Sciatic nerve (tissue), 2 donors: ENCODE results near the gene MX2. TPM values are rescaled to one million over a fixed set of nuclear protein-coding genes. Genes with fewer than 3 reads are reported as not detected.

Source experiments
- ATAC-seq: fragments of 200-7000 bp; cut with Tn5 transposase; one replicate; pipeline ENCODE4 v1.9.1; 2020; ENCODE audit warnings: mild to moderate bottlenecking, moderate library complexity
- DNase-seq: peaks from one replicate; pipeline ENCODE4 v3.0.0-alpha.2; 2020; ENCODE audit warnings: low spot score
- intact Hi-C: fragments of 100-400 bp; cut with DNase I; formaldehyde crosslinking; loops from one replicate; pipeline ENCODE4 v1.14.2; 2022
- total RNA-seq: library from RNA; stranded (reverse); fragmentation: NEBNext Ultra II Directional; extraction: Animal tissue kit (Norgen Biotek cat#: 25700); gene quantifications from one replicate; pipeline ENCODE4 v1.2.1, GENCODE V29; 2021
- donor health status: DM: no; HTN: no; CAD: no.
- donor health status: DM: no; HTN: no; CAD: no.

MX2 gene
- total RNA-seq, 1 donor from 2014 or later, result 19.0 TPM

GRCh38 chr21:41361053-41361785, 608 bp upstream of the MX2 start:
- intact Hi-C loops, result loop anchor here (10.0 kb wide), 1 partner anchor 236 kb away; no protein-coding TSS in a partner anchor
- no peak for DNase-seq
- peak; percentile 1 for ATAC-seq

- intact Hi-C loops, result loop anchor here (10.0 kb wide), 1 partner anchor 238 kb away; no protein-coding TSS in a partner anchor
- DNase-seq (no peak), ATAC-seq (no peak)
Measured at GRCh38 chr21:41362605-41363369, 960 bp downstream of the MX2 start.

GRCh38 chr21:41363370-41364270, 1.8 kb downstream of the MX2 start:
- DNase-seq (peak; percentile 46), ATAC-seq (no peak)
- intact Hi-C loops, result loop anchor here (10.0 kb wide), 1 partner anchor 239 kb away; no protein-coding TSS in a partner anchor

DNA sequence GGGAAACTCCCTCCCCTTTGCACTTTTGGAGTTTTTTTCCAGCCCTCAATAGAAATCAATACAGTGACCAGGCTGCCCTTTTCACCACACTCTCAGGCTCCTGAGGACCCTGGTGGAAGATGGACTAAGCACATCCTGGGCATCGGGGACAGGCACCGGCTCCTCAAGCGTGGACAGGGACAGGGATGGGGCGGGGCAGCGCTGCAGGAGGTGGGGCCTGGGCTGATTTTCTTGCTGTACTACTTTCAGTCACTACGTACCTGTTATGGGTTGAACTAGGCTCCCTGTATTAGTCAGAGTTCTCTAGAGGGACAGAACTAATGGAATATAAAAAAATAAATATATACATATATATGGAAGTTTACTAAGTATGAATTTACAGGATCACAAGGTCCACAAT, 2.5 kb downstream of the MX2 start:
- intact Hi-C loops, result loop anchor here (10.0 kb wide), 1 partner anchor 240 kb away; no protein-coding TSS in a partner anchor
- DNase-seq, result peak; percentile 48

DNA sequence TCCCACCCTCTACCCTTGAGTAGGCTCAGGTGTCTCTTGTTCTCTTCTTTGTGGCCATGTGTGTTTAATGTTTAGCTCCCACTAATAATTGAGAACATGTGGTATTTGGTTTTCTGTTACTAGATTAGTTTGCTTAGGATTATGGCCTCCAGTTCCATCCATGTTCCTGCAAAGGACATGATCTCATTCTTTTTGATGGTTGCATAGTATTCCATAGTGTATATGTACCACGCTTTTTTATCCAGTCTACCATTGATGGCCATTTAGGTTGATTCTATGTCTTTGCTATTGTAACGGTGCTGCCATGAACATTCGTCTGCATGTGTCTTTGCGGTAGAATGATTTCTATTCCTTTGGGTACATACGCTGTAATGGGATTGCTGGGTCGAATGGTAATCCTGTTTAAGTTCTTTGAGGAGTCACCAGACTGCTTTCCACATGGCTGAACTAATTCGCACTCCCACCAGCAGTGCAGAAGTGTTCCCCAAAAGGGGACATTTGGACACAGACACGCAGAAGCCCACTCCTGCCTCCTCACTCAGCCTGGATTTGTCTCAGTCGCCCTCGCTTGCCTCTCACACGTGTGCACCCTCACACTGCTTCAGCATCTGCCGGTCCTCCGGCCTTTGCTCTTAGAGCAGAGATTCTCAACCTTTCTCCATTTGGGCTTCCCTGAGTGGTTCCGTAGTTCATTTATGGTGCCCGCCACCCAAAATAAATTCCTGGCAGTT, 3.7 kb downstream of the MX2 start:
- intact Hi-C loops, result loop anchor here (10.0 kb wide), 1 partner anchor 241 kb away; no protein-coding TSS in a partner anchor
- DNase-seq (no peak), ATAC-seq (no peak)

More for the DNA sequence above, 2.5 kb downstream of the MX2 start:
- no peak for ATAC-seq

- ATAC-seq (no peak), DNase-seq (peak; percentile 56)
- intact Hi-C loops, result loop anchor here (10.0 kb wide), 1 partner anchor 242 kb away; no protein-coding TSS in a partner anchor
Measured at GRCh38 chr21:41366522-41367151, 4.8 kb downstream of the MX2 start.

DNA sequence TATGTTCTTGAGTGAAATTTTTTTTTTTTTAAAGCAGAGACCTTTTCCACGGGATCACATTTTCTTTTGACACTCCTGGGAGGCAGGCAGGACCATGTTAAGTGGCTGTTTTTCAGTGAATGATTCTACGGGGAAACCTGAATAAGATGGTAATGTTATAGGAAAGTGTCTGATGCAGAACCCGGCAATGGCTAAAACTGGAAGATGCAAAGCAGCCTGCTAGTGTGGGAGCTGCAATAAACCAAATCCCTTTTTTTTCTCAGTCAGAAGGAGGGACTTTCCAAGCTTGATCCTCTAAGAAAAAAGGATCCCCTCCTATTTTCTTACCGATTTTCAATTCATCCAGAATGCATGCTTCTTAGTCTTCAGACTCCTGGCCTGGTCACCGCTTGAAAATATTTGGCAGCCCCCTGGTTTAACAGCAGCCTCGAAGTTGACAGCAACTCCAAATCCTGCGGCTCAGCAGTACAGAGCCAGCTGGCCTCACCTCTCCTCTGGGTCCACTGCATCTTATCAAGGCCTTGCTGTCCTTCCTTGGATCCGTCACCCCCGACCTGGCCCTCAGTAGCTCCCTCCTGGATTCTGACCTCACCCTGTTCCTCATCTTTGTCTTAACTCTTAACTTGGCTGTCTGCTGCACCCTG, 5.6 kb downstream of the MX2 start:
- ATAC-seq (no peak), DNase-seq (peak; percentile 34)
- intact Hi-C loops, result loop anchor here (10.0 kb wide), 1 partner anchor 243 kb away; no protein-coding TSS in a partner anchor

DNA sequence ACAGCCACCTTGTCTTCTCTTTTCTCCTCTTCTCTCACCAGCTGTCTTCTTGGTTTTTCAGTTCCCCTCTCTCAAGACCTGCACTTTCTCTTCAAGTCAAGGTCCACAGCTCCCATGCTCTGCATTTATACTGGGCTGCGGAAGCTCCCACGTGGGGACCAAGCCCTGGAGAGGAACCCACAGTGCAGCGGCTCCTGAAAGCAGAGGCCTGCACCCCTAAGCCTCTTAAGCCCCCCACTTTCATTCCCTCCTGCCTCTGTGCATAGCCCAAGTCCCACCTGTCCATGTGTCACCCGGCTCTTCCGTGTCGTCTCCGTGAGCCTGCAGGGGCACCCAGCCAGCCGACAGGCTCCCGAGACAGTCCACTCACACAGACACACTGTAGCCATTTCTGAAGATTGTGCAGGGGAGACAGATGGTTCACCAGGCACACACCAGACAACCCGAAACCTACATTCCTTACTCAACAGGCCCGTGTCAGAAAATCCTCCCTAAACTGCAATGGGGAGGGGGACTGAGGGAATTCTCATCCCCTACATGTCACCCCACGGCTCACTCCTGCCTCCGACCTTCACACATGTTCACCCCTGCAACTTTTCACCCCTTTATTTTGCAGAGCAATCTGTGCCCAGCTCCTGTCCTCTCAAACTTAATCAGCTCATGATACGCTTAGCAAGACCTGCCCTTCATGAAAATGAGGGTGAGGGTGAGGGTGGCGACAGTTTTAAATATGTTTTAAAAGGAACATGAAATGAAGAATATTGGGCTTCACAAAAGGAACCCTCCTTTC, 6.3 kb downstream of the MX2 start:
- ATAC-seq (no peak), DNase-seq (peak; percentile 48)
- intact Hi-C loops, result loop anchor here (10.0 kb wide), 1 partner anchor 243 kb away; no protein-coding TSS in a partner anchor

GRCh38 chr21:41368735-41369104, 6.9 kb downstream of the MX2 start:
- peak; percentile 4 for ATAC-seq
- no peak for DNase-seq
- intact Hi-C loops, result loop anchor here (10.0 kb wide), 1 partner anchor 244 kb away; no protein-coding TSS in a partner anchor

DNA sequence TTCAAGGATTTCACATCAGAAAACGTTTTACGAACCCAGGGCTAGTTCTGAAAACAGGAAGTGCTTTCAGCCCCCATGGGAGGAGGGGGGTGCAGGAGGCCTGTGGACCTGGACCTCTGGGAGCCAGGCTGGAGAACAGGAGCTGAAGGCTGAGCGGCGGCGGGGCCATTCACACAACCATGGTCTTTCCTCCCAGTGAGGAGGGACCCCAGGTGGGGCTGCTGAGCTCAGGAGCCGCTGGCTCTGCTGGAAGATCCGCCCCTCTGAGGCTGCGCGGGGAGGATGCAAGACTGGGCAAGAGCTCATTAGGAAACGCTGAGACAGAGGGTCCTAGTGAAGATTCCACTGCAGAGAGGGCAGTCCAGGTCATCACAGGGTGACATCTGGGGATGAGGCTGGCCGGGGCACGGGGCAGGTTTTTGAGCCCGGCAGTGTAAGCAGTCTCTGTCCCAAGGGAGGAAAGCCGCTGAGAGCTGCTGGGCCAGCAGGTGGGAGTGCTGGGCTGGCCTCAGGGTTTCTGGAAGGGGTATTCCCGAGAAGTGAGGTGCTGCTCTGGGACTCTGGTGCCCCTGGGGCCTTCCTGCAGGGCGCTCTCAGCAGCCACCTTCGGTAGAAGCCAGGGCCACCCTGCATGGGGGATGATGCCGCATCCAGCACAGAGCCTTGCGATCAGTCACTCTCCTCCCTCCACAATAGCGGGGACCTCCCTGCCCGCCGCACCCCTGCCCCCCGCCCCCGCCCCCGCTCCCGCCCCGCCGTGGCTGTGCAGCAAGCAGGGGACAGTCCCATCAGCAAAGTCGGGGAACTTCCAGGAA, 7.5 kb downstream of the MX2 start:
- ATAC-seq, result peak; percentile 69
- intact Hi-C loops, result loop anchor here (10.0 kb wide), 1 partner anchor 245 kb away; no protein-coding TSS in a partner anchor

DNA sequence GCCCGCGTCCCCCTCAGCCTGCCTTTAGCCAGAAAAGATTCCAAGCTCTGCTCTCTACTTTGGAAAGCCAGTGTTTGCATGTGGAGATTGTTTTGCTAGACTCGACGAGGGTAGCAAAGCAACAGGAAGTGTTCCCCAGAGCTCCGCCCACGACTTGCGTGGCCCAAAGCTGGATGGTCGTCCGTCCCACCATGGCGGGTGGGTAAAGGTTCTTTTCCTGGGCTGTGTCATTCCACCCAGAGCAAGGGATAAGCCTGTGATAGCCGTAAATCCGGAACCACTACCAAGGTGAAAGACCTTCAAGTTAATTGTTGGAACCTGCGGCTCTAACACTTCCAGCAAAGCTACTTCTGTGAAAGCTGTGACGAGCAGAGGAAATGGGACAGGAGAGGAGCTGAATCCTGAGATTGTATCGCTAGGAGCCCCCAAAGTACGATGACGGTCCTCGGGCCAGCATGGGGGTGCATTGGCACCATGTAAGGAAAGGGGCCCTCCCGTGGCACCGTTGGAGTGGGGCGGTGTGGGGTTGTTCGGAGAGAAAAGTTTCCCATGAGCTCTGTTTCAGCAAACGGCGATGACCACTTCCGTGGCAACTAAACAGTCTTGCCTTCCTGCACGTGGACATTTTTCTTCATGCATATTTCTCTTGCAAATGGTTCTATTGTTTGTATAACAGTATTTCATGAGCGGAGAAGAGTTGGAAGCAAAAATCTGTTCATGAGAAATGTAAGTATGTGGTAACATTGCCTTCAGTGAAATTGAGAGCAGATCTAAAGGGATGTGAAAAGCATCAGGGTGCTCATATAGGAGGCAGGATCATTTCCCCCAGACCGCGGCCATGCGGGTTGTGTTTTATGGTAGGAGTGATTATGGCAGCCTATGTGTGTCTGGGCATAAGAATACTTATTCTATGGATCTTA, 8.4 kb downstream of the MX2 start:
- DNase-seq (peak; percentile 59), ATAC-seq (peak; percentile 11)
- intact Hi-C loops, result loop anchor here (10.0 kb wide), 1 partner anchor 245 kb away; no protein-coding TSS in a partner anchor

More for the DNA sequence above, 7.5 kb downstream of the MX2 start:
- DNase-seq, result peak; percentile 73

GRCh38 chr21:41370840-41371684, 9.2 kb downstream of the MX2 start:
- ATAC-seq (peak; percentile 66), DNase-seq (no peak)
- intact Hi-C loops, result no loop called here

DNA sequence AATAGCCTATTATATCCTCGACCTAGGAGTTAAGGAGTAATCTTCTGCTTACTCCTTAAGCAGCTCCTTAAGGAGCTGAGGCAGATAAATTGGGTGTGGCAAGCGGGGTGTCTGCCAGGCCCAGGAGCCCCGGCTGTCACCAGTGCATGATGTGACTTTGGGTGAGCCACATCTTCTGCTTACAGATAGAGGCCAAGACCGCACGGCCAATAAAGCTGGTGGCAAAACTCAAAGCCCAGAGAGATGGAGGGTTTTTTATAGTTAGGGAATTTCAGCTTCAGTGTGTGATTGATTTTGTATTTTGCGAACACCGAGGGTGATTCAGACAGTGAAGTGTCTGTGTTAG, 9.8 kb downstream of the MX2 start:
- intact Hi-C loops, result no loop called here
- no peak for DNase-seq
- no peak for ATAC-seq

DNA sequence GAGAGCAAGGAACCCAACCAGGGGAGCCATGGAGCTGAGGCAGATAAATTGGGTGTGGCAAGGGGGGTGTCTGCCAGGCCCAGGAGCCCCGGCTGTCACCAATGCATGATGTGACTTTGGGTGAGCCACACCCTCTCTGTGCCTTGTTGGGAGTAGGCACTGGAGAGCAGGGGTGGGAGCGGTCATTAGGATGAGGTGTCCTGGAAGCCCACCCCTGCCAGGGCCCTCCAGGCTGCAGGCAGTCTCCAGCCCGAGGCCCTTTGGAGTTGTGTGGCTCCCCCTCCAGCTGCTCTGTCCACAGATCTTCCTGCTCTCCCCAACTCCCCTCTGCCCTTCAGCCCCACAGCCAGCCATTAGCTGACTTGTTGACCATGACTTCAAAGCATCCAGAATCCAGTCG, 11.4 kb downstream of the MX2 start:
- intact Hi-C loops, result no loop called here
- ATAC-seq (no peak), DNase-seq (no peak)
